Mucosa of descending colon (tissue), 3 donors: ENCODE measurements around the gene SLC39A7. TPM values are rescaled to one million over a fixed set of nuclear protein-coding genes. Genes with fewer than 3 reads are reported as not detected.

Source experiments
- ATAC-seq: fragments of 200-7000 bp; cut with Tn5 transposase; one replicate; pipeline ENCODE4 v1.9.1; 2020; ENCODE audit warnings: mild to moderate bottlenecking, moderate library complexity
- DNase-seq, 3 donors: peaks; one replicate each; pipeline ENCODE4 v3.0.0-alpha.2; 2020
- H3K36me3 ChIP-seq: fragments of 200-600 bp; one replicate; pipeline ENCODE4 v1.8.0; 2021; ENCODE audit warnings: low read depth, mild to moderate bottlenecking
- H3K4me1 ChIP-seq: fragments of 200-600 bp; one replicate; pipeline ENCODE4 v1.8.0; 2021; ENCODE audit warnings: low read depth, mild to moderate bottlenecking
- H3K4me3 ChIP-seq: fragments of 200-600 bp; one replicate; pipeline ENCODE4 v1.8.0; 2021; ENCODE audit warnings: mild to moderate bottlenecking
- H3K9me3 ChIP-seq: fragments of 200-600 bp; one replicate; pipeline ENCODE4 v1.8.0; 2021; ENCODE audit warnings: mild to moderate bottlenecking
- CTCF ChIP-seq: fragments of 200-600 bp; IDR thresholded peaks from one replicate; pipeline ENCODE4 v1.8.0; 2022; ENCODE audit warnings: antibody characterized with exemption, mild to moderate bottlenecking
- intact Hi-C, 2 donors: fragments of 100-400 bp; cut with DNase I in 1 of 2; cut with micrococcal nuclease in 1 of 2; formaldehyde crosslinking; loops; one replicate each; pipeline versions ENCODE4 v1.11.0 to v1.11.1; 2022; cut with DNase I, micrococcal nuclease
- total RNA-seq, 3 donors: library from RNA; stranded (reverse); fragmentation: NEBNext Ultra II Directional in 2 of 3; extraction: Animal tissue kit (Norgen Biotek cat#: 25700) in 2 of 3; gene quantifications; one replicate each; pipeline versions ENCODE4 v1.2.1 to v1.2.4, GENCODE V29; 2021 to 2023
- donor health status: DM: no; HTN: no; CAD: no; lungs with moderate emphysema.
- donor health status: DM: no; HTN: no; CAD: no.
- donor health status: DM: no; HTN: yes; CAD: no.

Gene SLC39A7
- total RNA-seq, 3 donors from 2014 or later, result 96.9 to 159 (median 106) TPM

- Histone ChIP-seq H3K9me3 (no peaks in the 10 kb centered on the region), H3K36me3 (peaks cover 8% of the 10 kb centered on the region), H3K4me1 (peaks cover 30% of the 10 kb centered on the region), H3K4me3 (no peak overlapping the region)
- no peak for ATAC-seq
- peak in 1 of 3 donors; percentile 27 for DNase-seq
- intact Hi-C loops, result no loop called here
- TF ChIP-seq CTCF, result no peak
Observed at GRCh38 chr6:33194431-33194979, 6.2 kb upstream of the SLC39A7 start.

GRCh38 chr6:33195304-33196165 lies 5.1 kb upstream of the SLC39A7 start:
- no peak for TF ChIP-seq CTCF
- ATAC-seq, result no peak
- peak in 1 of 3 donors; percentile 42 for DNase-seq
- Histone ChIP-seq H3K4me1 (peaks cover 31% of the 10 kb centered on the region), H3K4me3 (no peak overlapping the region), H3K9me3 (no peaks in the 10 kb centered on the region), H3K36me3 (peaks cover 8% of the 10 kb centered on the region)
- intact Hi-C loops, result no loop called here

- intact Hi-C loops, result no loop called here
- H3K9me3 ChIP-seq, result no peaks in the 10 kb centered on the region
- H3K4me3 ChIP-seq, result no peak overlapping the region
- DNase-seq, result peak; percentile 45 to 63 (median 56)
- peaks cover 38% of the 10 kb centered on the region for H3K4me1 ChIP-seq
- TF ChIP-seq CTCF, result peak; percentile 35
- ATAC-seq, result peak; percentile 38
- H3K36me3 ChIP-seq, result peaks cover 8% of the 10 kb centered on the region
Observed at GRCh38 chr6:33197431-33198048, 3.1 kb upstream of the SLC39A7 start.

- H3K4me1 ChIP-seq, result peaks cover 39% of the 10 kb centered on the region
- no peak for TF ChIP-seq CTCF
- H3K9me3 ChIP-seq, result no peaks in the 10 kb centered on the region
- H3K4me3 ChIP-seq, result no peak overlapping the region
- intact Hi-C loops, result no loop called here
- ATAC-seq (no peak), DNase-seq (peak in 1 of 3 donors; percentile 50)
- H3K36me3 ChIP-seq, result peaks cover 8% of the 10 kb centered on the region
Observed at GRCh38 chr6:33198159-33198852, 2.4 kb upstream of the SLC39A7 start.

GRCh38 chr6:33198853-33199436 lies 1.7 kb upstream of the SLC39A7 start:
- no peak for ATAC-seq
- Histone ChIP-seq H3K9me3 (no peaks in the 10 kb centered on the region), H3K4me1 (peaks cover 40% of the 10 kb centered on the region), H3K4me3 (no peak overlapping the region), H3K36me3 (peaks cover 8% of the 10 kb centered on the region)
- intact Hi-C loops, result no loop called here
- no peak for TF ChIP-seq CTCF
- no peak for DNase-seq
